Measurements from ENCODE around the gene CLDN3. TPM values are rescaled to one million over a fixed set of nuclear protein-coding genes. Genes with fewer than 3 reads are reported as not detected.
A peak's percentile ranks its signal among the peaks of the same experiment; 100 is the strongest.
"Not testable (repeated sequence)": the region's sequence is repeated elsewhere in the genome, so short reads cannot be mapped to it uniquely, and the experiment has no call there.

Gene CLDN3
- total RNA-seq, 4 donors from 2014 or later = 4.6 to 19.4 (median 12.0) TPM

GRCh38 chr7:73810998-73811360 is 40.9 kb upstream of the CLDN3 start:
- H3K27me3 ChIP-seq = peaks cover 3% of the 10 kb centered on the region
- DNase-seq (ENCODE audit: low spot score in 2 of 2) = peak in 1 of 2 donors; percentile 55
- H3K9me3 ChIP-seq = no peaks in the 10 kb centered on the region
- WGBS = 62% methylated on average over 4 of the region's 4 CpGs
- H3K36me3 ChIP-seq = no peaks in the 10 kb centered on the region
- TF ChIP-seq POLR2AphosphoS5 (IDR thresholded peaks at IDR 0.05) (no peak), POLR2A (IDR thresholded peaks at IDR 0.05) (no peak), EP300 (IDR thresholded peaks at IDR 0.05) (no peak), CTCF (IDR thresholded peaks at IDR 0.05) (no peak)
- H3K4me3 ChIP-seq = no peak overlapping the region
- no peaks in the 10 kb centered on the region for H3K4me1 ChIP-seq
- H3K27ac ChIP-seq = no peak overlapping the region

GRCh38 chr7:73809467-73809951 is 39.4 kb upstream of the CLDN3 start:
- WGBS = 50% methylated on average over 14 of the region's 21 CpGs
- DNase-seq (ENCODE audit: low spot score in 2 of 2) = peak; percentile 67 to 76
- no peak overlapping the region for H3K27ac ChIP-seq

GRCh38 chr7:73802459-73802858 is 32.4 kb upstream of the CLDN3 start:
- H3K36me3 ChIP-seq = no peaks in the 10 kb centered on the region

More at GRCh38 chr7:73809467-73809951, 39.4 kb upstream of the CLDN3 start:
- no peak overlapping the region for H3K4me3 ChIP-seq
- H3K4me1 ChIP-seq = no peaks in the 10 kb centered on the region
- H3K36me3 ChIP-seq = no peaks in the 10 kb centered on the region
- no peaks in the 10 kb centered on the region for H3K9me3 ChIP-seq
- no peak for TF ChIP-seq POLR2AphosphoS5 (IDR thresholded peaks at IDR 0.05)
- peaks cover 3% of the 10 kb centered on the region for H3K27me3 ChIP-seq

GRCh38 chr7:73801577-73801976 is 31.5 kb upstream of the CLDN3 start:
- TF ChIP-seq POLR2A (IDR thresholded peaks at IDR 0.05) (no peak), EP300 (IDR thresholded peaks at IDR 0.05) (no peak), CTCF (IDR thresholded peaks at IDR 0.05) (no peak), POLR2AphosphoS5 (IDR thresholded peaks at IDR 0.05) (no peak)
- H3K36me3 ChIP-seq = no peaks in the 10 kb centered on the region
- no peaks in the 10 kb centered on the region for H3K9me3 ChIP-seq
- 43% methylated on average over 1 of the region's 1 CpG for WGBS
- H3K27ac ChIP-seq = no peak overlapping the region
- DNase-seq (ENCODE audit: low spot score in 2 of 2) = no peak
- no peaks in the 10 kb centered on the region for H3K4me1 ChIP-seq
- H3K27me3 ChIP-seq = no peaks in the 10 kb centered on the region
- H3K4me3 ChIP-seq = no peak overlapping the region

More at GRCh38 chr7:73802459-73802858, 32.4 kb upstream of the CLDN3 start:
- no peak for TF ChIP-seq POLR2A (IDR thresholded peaks at IDR 0.05)
- no peak for TF ChIP-seq POLR2AphosphoS5 (IDR thresholded peaks at IDR 0.05)
- TF ChIP-seq EP300 (IDR thresholded peaks at IDR 0.05) = no peak
- no peak for TF ChIP-seq CTCF (IDR thresholded peaks at IDR 0.05)
- Histone ChIP-seq H3K27me3 (no peaks in the 10 kb centered on the region), H3K4me1 (no peaks in the 10 kb centered on the region), H3K9me3 (no peaks in the 10 kb centered on the region), H3K27ac (no peak overlapping the region), H3K4me3 (no peak overlapping the region)
- peak in 1 of 2 donors; percentile 3 for DNase-seq (ENCODE audit: low spot score in 2 of 2)
- 70% methylated on average over 4 of the region's 4 CpGs for WGBS

GRCh38 chr7:73799282-73800141 is 29.4 kb upstream of the CLDN3 start:
- Histone ChIP-seq H3K36me3 (no peaks in the 10 kb centered on the region), H3K4me3 (no peak overlapping the region), H3K27me3 (no peaks in the 10 kb centered on the region), H3K27ac (no peak overlapping the region), H3K9me3 (no peaks in the 10 kb centered on the region), H3K4me1 (no peaks in the 10 kb centered on the region)
- WGBS = 70% methylated on average over 10 of the region's 10 CpGs
- TF ChIP-seq CTCF (IDR thresholded peaks at IDR 0.05) = no peak
- no peak for TF ChIP-seq EP300 (IDR thresholded peaks at IDR 0.05)
- no peak for TF ChIP-seq POLR2A (IDR thresholded peaks at IDR 0.05)
- TF ChIP-seq POLR2AphosphoS5 (IDR thresholded peaks at IDR 0.05) = no peak
- DNase-seq (ENCODE audit: low spot score in 2 of 2) = peak in 1 of 2 donors; percentile 15

GRCh38 chr7:73797176-73797575 is 27.1 kb upstream of the CLDN3 start:
- no CpG with 5 or more reads among the region's 34 CpGs for WGBS
- not testable (repeated sequence) for H3K36me3 ChIP-seq, H3K9me3 ChIP-seq, H3K4me3 ChIP-seq, H3K27me3 ChIP-seq, H3K27ac ChIP-seq, H3K4me1 ChIP-seq
- DNase-seq (ENCODE audit: low spot score in 2 of 2) = peak; percentile 17 to 32

- not testable (repeated sequence) for H3K4me3 ChIP-seq; H3K27ac ChIP-seq; H3K9me3 ChIP-seq; DNase-seq (ENCODE audit: low spot score in 2 of 2); H3K4me1 ChIP-seq; H3K36me3 ChIP-seq; H3K27me3 ChIP-seq
- WGBS = 77% methylated on average over 5 of the region's 6 CpGs
Measured at GRCh38 chr7:73796656-73797055, 26.6 kb upstream of the CLDN3 start.

GRCh38 chr7:73795188-73795587 is 25.1 kb upstream of the CLDN3 start:
- DNase-seq (ENCODE audit: low spot score in 2 of 2); H3K9me3 ChIP-seq; H3K36me3 ChIP-seq: not testable (repeated sequence)

GRCh38 chr7:73791170-73791690 is 21.2 kb upstream of the CLDN3 start:
- not testable (repeated sequence) for H3K27me3 ChIP-seq, H3K4me1 ChIP-seq, H3K36me3 ChIP-seq, H3K27ac ChIP-seq, H3K4me3 ChIP-seq, H3K9me3 ChIP-seq
- peak; percentile 4 to 11 for DNase-seq (ENCODE audit: low spot score in 2 of 2)
- WGBS = 88% methylated on average over 7 of the region's 7 CpGs

More at GRCh38 chr7:73795188-73795587, 25.1 kb upstream of the CLDN3 start:
- not testable (repeated sequence) for H3K27me3 ChIP-seq, H3K4me1 ChIP-seq, H3K4me3 ChIP-seq, H3K27ac ChIP-seq

Data from suprapubic skin (tissue), 4 donors.